Type B pancreatic cell (in vitro differentiated cells): Measurements from ENCODE around the gene CACNA1H. TPM values are rescaled to one million over a fixed set of nuclear protein-coding genes. Genes with fewer than 3 reads are reported as not detected.

Source experiments
- DNase-seq: peaks from one replicate; pipeline ENCODE4 v3.0.0; 2021; ENCODE audit warnings: mixed read lengths; ENCODE audit not compliant: unreplicated experiment; ENCODE audit errors: extremely low spot score
- H3K27ac Mint-ChIP-seq: 2 replicates; pipeline ENCODE4 v1.8.0; 2021; ENCODE audit warnings: mild to moderate bottlenecking, mixed read lengths
- H3K27me3 Mint-ChIP-seq: 2 replicates; pipeline ENCODE4 v1.8.0; 2021; ENCODE audit warnings: mixed read lengths
- H3K36me3 Mint-ChIP-seq: 2 replicates; pipeline ENCODE4 v1.8.0; 2021; ENCODE audit warnings: mixed read lengths
- H3K4me1 Mint-ChIP-seq: one replicate; pipeline ENCODE4 v1.8.0; 2021; ENCODE audit warnings: mixed read lengths; ENCODE audit not compliant: unreplicated experiment
- H3K4me3 Mint-ChIP-seq: 2 replicates; pipeline ENCODE4 v1.8.0; 2021; ENCODE audit warnings: mild to moderate bottlenecking, mixed read lengths
- H3K9me3 Mint-ChIP-seq: 2 replicates; pipeline ENCODE4 v1.8.0; 2021; ENCODE audit warnings: mixed read lengths
- CTCF ChIP-seq: fragments of 200-600 bp; sonication (generic); conservative IDR thresholded peaks from 2 replicates; pipeline ENCODE4 v1.5.0; 2021; ENCODE audit warnings: antibody characterized with exemption, mild to moderate bottlenecking
- total RNA-seq: library from RNA; stranded (reverse); gene quantifications from 2 replicates; pipeline ENCODE4 v1.2.1, GENCODE V29; 2021; ENCODE audit warnings: low replicate concordance

CACNA1H gene
- total RNA-seq, 1 donor from 2014 or later = 38.1 TPM

DNA sequence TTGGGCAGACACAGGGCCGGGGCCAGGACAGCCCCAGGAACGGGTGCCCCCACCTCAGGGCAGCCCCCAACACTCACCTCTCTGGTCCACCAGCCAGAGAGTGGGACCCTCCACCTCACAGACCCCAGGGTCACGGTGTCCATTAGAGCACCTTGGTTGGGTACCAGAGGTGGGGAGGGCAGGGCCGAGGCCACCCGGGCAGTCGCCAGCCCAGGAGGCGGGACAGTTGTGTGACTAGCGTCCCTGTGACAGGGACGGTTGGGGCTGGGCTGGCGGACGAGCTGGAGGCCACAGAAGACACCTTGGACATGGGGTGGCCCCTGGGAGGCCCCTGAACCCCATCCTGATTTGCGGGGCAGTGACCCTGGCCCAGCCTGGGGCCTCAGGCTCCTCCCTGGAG, 45.2 kb upstream of the CACNA1H start:
- TF ChIP-seq CTCF = no peak
- H3K27ac Mint-ChIP-seq = no peak overlapping the region
- no peaks in the 10 kb centered on the region for H3K36me3 Mint-ChIP-seq
- H3K9me3 Mint-ChIP-seq = no peaks in the 10 kb centered on the region
- no peak overlapping the region for H3K4me3 Mint-ChIP-seq
- DNase-seq = no peak
- no peaks in the 10 kb centered on the region for H3K4me1 Mint-ChIP-seq
- peaks cover 11% of the 10 kb centered on the region for H3K27me3 Mint-ChIP-seq

DNA sequence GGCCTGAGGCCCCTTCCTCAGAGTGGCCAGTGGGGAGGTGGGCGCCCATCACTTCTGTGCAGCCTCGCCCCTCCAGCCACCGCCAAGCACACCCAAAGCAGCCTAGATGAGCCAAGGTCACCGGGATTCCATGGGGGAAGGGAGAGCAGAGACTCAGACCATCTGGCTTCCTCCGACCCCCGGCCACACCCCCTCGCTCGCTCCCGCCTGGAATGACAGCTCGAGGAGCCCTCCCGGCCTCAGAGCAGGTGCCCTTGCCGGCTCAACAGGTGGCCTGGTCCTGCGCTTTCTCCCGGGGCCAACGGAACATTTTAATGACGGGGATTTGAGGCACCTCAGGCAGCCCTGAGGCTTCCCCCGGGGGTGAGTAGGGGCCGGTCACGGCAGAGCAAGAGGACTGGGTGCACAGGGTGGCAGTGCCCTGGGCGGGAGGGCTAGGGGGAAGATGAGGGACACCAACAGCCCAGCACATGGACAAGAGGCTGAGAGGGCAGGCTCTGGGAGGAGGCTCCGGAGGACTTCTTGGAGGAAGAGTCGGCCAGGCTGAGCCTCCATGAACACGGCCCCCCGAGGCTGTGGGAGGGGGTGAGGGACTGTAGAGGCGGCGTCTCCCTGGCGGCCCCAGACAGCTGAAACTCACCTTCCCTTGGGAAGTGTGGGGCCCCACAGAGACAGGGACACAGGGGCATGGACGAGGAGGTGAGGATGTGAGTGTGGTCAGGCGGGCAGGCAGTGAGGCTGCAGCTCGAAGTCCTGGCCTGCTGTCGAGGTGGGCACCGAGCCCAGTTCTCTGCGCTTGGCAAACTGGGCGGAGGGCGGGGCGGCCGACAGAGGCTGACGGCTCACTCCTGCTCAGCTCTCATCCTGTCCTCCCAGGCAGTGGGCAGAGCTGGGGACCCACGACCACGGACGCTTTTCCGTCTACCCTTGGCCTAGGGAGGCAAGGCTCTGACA, 44.3 kb upstream of the CACNA1H start:
- no peak for TF ChIP-seq CTCF
- Mint-ChIP-seq H3K4me1 (no peaks in the 10 kb centered on the region), H3K27ac (no peak overlapping the region), H3K9me3 (no peaks in the 10 kb centered on the region), H3K36me3 (no peaks in the 10 kb centered on the region), H3K4me3 (no peak overlapping the region), H3K27me3 (peaks cover 11% of the 10 kb centered on the region)
- no peak for DNase-seq

GRCh38 chr16:1109648-1110047, 43.3 kb upstream of the CACNA1H start:
- Mint-ChIP-seq H3K4me1 (no peaks in the 10 kb centered on the region), H3K36me3 (no peaks in the 10 kb centered on the region), H3K9me3 (no peaks in the 10 kb centered on the region), H3K27ac (no peak overlapping the region), H3K27me3 (peaks cover 8% of the 10 kb centered on the region), H3K4me3 (no peak overlapping the region)
- no peak for TF ChIP-seq CTCF
- DNase-seq = no peak

DNA sequence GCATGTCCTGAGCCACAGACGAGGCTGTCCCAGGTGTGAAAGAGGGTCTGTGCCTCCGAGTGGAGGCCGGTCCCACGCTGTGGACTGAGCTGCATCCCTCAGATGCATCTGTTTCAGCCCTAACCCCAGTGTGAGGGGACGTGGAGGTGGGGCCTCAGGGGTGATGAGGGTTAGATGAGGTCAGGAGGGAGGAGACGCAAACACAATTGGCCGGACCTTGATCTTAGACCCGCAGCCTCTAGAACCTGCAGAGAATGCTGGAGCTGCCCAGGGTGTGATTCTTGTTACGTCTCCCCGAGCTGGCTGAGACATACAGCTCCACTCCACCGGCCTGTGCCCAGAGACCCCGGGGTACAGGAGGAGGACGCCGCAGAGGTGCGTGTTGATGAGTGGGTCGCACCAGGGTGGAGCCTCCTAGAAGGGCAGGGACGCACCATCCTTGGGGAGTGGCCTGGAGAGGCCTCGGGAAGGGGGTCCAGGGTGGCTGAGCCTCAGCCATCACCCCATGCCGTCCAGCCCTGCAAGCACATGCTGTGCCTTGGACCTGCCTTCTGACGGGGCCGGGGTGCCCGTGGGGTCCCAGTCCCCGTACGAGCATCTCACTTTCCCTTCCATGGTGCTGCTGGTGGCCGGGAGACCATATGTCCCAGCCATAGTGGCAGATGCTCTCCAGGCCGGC, 40.3 kb upstream of the CACNA1H start:
- no peak overlapping the region for H3K27ac Mint-ChIP-seq
- H3K4me1 Mint-ChIP-seq = no peaks in the 10 kb centered on the region
- no peaks in the 10 kb centered on the region for H3K36me3 Mint-ChIP-seq
- H3K27me3 Mint-ChIP-seq = peaks cover 8% of the 10 kb centered on the region
- no peaks in the 10 kb centered on the region for H3K9me3 Mint-ChIP-seq
- no peak for DNase-seq
- no peak for TF ChIP-seq CTCF
- no peak overlapping the region for H3K4me3 Mint-ChIP-seq

DNA sequence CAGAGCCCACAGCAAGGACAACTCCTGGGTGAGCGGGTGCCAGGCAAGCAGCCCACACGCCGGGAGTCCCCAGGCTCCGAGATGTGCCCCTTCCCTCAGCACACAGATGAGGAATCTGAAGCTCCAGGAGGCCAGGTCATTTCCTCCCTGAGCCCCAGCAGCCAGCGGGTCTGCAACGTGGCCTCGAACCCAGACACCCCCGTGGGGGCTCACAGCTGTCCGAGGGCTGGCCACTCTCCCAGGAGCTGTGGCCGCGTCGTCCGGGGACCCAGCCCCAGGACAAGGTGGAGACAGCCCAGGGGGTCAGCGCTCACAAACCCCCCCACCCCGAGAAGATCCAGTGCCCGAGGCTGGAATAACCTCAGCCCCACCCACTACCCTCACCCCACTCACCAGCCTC, 39.4 kb upstream of the CACNA1H start:
- Mint-ChIP-seq H3K4me1 (no peaks in the 10 kb centered on the region), H3K9me3 (no peaks in the 10 kb centered on the region), H3K27me3 (peaks cover 8% of the 10 kb centered on the region), H3K27ac (no peak overlapping the region), H3K36me3 (no peaks in the 10 kb centered on the region), H3K4me3 (no peak overlapping the region)
- no peak for DNase-seq
- no peak for TF ChIP-seq CTCF
